ENCODE results near the gene ASIC5.

GRCh38 chr4:155789391-155789790 lies 76.7 kb downstream of the ASIC5 start:
- TF ChIP-seq, protein P1, sequence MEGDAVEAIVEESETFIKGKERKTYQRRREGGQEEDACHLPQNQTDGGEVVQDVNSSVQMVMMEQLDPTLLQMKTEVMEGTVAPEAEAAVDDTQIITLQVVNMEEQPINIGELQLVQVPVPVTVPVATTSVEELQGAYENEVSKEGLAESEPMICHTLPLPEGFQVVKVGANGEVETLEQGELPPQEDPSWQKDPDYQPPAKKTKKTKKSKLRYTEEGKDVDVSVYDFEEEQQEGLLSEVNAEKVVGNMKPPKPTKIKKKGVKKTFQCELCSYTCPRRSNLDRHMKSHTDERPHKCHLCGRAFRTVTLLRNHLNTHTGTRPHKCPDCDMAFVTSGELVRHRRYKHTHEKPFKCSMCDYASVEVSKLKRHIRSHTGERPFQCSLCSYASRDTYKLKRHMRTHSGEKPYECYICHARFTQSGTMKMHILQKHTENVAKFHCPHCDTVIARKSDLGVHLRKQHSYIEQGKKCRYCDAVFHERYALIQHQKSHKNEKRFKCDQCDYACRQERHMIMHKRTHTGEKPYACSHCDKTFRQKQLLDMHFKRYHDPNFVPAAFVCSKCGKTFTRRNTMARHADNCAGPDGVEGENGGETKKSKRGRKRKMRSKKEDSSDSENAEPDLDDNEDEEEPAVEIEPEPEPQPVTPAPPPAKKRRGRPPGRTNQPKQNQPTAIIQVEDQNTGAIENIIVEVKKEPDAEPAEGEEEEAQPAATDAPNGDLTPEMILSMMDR (IDR thresholded peaks at IDR 0.05): no peak
- no peak for TF ChIP-seq EZH2 (IDR thresholded peaks at IDR 0.05; ENCODE audit: borderline replicate concordance, insufficient read depth, low read depth, low read length, poor library complexity, severe bottlenecking)

All from B cell (primary cell).